Mesenchymal stem cell (in vitro differentiated cells and primary cell): Measurements from ENCODE around the gene MAST2.
"Not testable (repeated sequence)": the region's sequence is repeated elsewhere in the genome, so short reads cannot be mapped to it uniquely, and the experiment has no call there.

Experiments used
- DNase-seq: peaks from one replicate; pipeline ENCODE4 v3.0.0-alpha.2; 2013
- H2AFZ ChIP-seq: one replicate; pipeline ENCODE4 v1.6.1; 2013; ENCODE audit warnings: low read depth, mild to moderate bottlenecking, control low read depth, inconsistent platforms, low read length, moderate library complexity
- H2AK5ac ChIP-seq: 2 replicates; pipeline ENCODE4 v1.6.1; 2013; ENCODE audit warnings: low read length, moderate library complexity, mild to moderate bottlenecking, inconsistent platforms; ENCODE audit not compliant: severe bottlenecking
- H2BK120ac ChIP-seq: one replicate; pipeline ENCODE4 v1.6.1; 2013; ENCODE audit warnings: low read depth, mild to moderate bottlenecking, inconsistent platforms, low read length, moderate library complexity
- H2BK12ac ChIP-seq, 2 experiments: one replicate each; pipeline ENCODE4 v1.6.1; 2013; ENCODE audit warnings: inconsistent platforms in 2 of 2, low read length in 2 of 2, mild to moderate bottlenecking in 2 of 2, moderate library complexity in 2 of 2, control low read depth in 1 of 2
- H2BK15ac ChIP-seq: one replicate; pipeline ENCODE4 v1.6.1; 2013; ENCODE audit warnings: mild to moderate bottlenecking, low read depth, inconsistent platforms; ENCODE audit not compliant: poor library complexity, severe bottlenecking
- H2BK5ac ChIP-seq: 2 replicates; pipeline ENCODE4 v1.6.1; 2013; ENCODE audit warnings: low read depth, mild to moderate bottlenecking, low read length, control low read depth, inconsistent platforms; ENCODE audit not compliant: poor library complexity, severe bottlenecking
- H3K14ac ChIP-seq, 2 experiments: one replicate each; pipeline ENCODE4 v1.6.1; 2013; ENCODE audit warnings: inconsistent platforms in 2 of 2, low read length in 2 of 2, control low read depth in 1 of 2, mild to moderate bottlenecking in 1 of 2, moderate library complexity in 1 of 2
- H3K18ac ChIP-seq, 2 experiments: one replicate each; pipeline ENCODE4 v1.6.1; 2013; ENCODE audit warnings: inconsistent platforms in 2 of 2, low read length in 2 of 2, control low read depth in 1 of 2, low read depth in 1 of 2, mild to moderate bottlenecking in 1 of 2
- H3K23ac ChIP-seq, 2 experiments: one replicate each; pipeline ENCODE4 v1.6.1; 2013; ENCODE audit warnings: inconsistent platforms in 2 of 2, low read length in 2 of 2, mild to moderate bottlenecking in 2 of 2, moderate library complexity in 2 of 2, control low read depth in 1 of 2
- H3K27ac ChIP-seq: 2 replicates; pipeline ENCODE4 v1.5.1; 2013; ENCODE audit warnings: mild to moderate bottlenecking, moderate library complexity, low read length, control low read depth, inconsistent platforms; ENCODE audit not compliant: poor library complexity, severe bottlenecking
- H3K27me3 ChIP-seq, 2 experiments: 2 replicates each; pipeline versions ENCODE4 v1.6.1 to v1.7.0; 2013; ENCODE audit warnings: low read length in 2 of 2, mild to moderate bottlenecking in 2 of 2, moderate library complexity in 2 of 2, control low read depth in 1 of 2, inconsistent platforms in 1 of 2; ENCODE audit not compliant: control insufficient read depth in 1 of 2, insufficient read depth in 1 of 2
- H3K36me3 ChIP-seq, 2 experiments: 2 replicates each; pipeline versions ENCODE4 v1.6.1 to v1.7.0; 2013; ENCODE audit warnings: low read length in 2 of 2, control low read depth in 1 of 2, inconsistent platforms in 1 of 2, low read depth in 1 of 2, mild to moderate bottlenecking in 1 of 2; ENCODE audit not compliant: insufficient read depth in 2 of 2, control insufficient read depth in 1 of 2
- H3K4ac ChIP-seq, 2 experiments: one replicate each; pipeline ENCODE4 v1.6.1; 2013; ENCODE audit warnings: inconsistent platforms in 2 of 2, low read length in 2 of 2, mild to moderate bottlenecking in 2 of 2, moderate library complexity in 2 of 2, control low read depth in 1 of 2, low read depth in 1 of 2
- H3K4me1 ChIP-seq: 2 replicates; pipeline ENCODE4 v1.6.1; 2013; ENCODE audit warnings: low read depth, low read length, control low read depth; ENCODE audit not compliant: control insufficient read depth, insufficient read depth
- H3K4me2 ChIP-seq: 2 replicates; pipeline ENCODE4 v1.6.1; 2013; ENCODE audit warnings: low read length, mild to moderate bottlenecking, inconsistent platforms; ENCODE audit not compliant: poor library complexity, severe bottlenecking
- H3K4me3 ChIP-seq, 2 experiments: 2 replicates each; pipeline versions ENCODE4 v1.5.1 to v1.7.0; 2013; ENCODE audit warnings: low read length in 2 of 2, mild to moderate bottlenecking in 2 of 2, control low read depth in 1 of 2, low read depth in 1 of 2; ENCODE audit not compliant: insufficient read depth in 1 of 2
- H3K79me1 ChIP-seq: replicated peaks from 2 replicates; pipeline ENCODE4 v1.6.1; 2013; ENCODE audit warnings: mild to moderate bottlenecking, control low read depth, low read length, inconsistent platforms; ENCODE audit not compliant: poor library complexity, severe bottlenecking
- H3K9ac ChIP-seq: 2 replicates; pipeline ENCODE4 v1.7.0; 2013; ENCODE audit warnings: mild to moderate bottlenecking, low read length, moderate library complexity
- H3K9me3 ChIP-seq: 2 replicates; pipeline ENCODE4 v1.7.0; 2013; ENCODE audit warnings: mild to moderate bottlenecking, low read length; ENCODE audit not compliant: control insufficient read depth
- H4K8ac ChIP-seq: one replicate; pipeline ENCODE4 v1.6.1; 2013; ENCODE audit warnings: inconsistent platforms, mild to moderate bottlenecking, low read length, moderate library complexity
- H4K91ac ChIP-seq: one replicate; pipeline ENCODE4 v1.6.1; 2013; ENCODE audit warnings: mild to moderate bottlenecking, low read length, inconsistent platforms
- WGBS: methylation state at CpG from one replicate; pipeline ENCODE4 v1.1.7; 2013; ENCODE audit warnings: mixed read lengths; 5-methylcytosine and 5-hydroxymethylcytosine counted together

MAST2 gene

GRCh38 chr1:45872173-45872801 lies 68.9 kb downstream of the MAST2 start:
- H3K18ac ChIP-seq, H2BK12ac ChIP-seq, H2AK5ac ChIP-seq, H3K9me3 ChIP-seq, H3K4me3 ChIP-seq, H2AFZ ChIP-seq, H2BK15ac ChIP-seq, H3K27me3 ChIP-seq, H2BK120ac ChIP-seq, H3K4ac ChIP-seq, H3K36me3 ChIP-seq, H2BK5ac ChIP-seq, H3K14ac ChIP-seq, H3K23ac ChIP-seq, H3K4me1 ChIP-seq, H3K9ac ChIP-seq, H4K91ac ChIP-seq, H4K8ac ChIP-seq: not testable (repeated sequence)
- DNase-seq: peak; percentile 75
- Histone ChIP-seq H3K27ac (peak overlapping the region; percentile 46), H3K4me2 (peak overlapping the region; percentile 5), H3K79me1 (peaks cover 17% of the 10 kb centered on the region)
- WGBS: 70% methylated on average over 11 of the region's 14 CpGs

GRCh38 chr1:45876000-45876617 lies 72.7 kb downstream of the MAST2 start:
- Histone ChIP-seq H3K4me1 (peaks cover 5% of the 10 kb centered on the region), H3K23ac (no peak overlapping the region), H2BK15ac (no peak overlapping the region), H2BK120ac (no peak overlapping the region), H3K9me3 (no peaks in the 10 kb centered on the region), H3K18ac (no peak overlapping the region), H2AK5ac (no peak overlapping the region), H3K4me2 (no peak overlapping the region), H2BK5ac (no peak overlapping the region), H3K79me1 (peaks cover 11% of the 10 kb centered on the region), H3K14ac (no peak overlapping the region), H3K9ac (no peak overlapping the region), H3K27me3 (no peaks in the 10 kb centered on the region), H3K36me3 (no peaks in the 10 kb centered on the region), H3K4ac (no peak overlapping the region), H3K27ac (no peak overlapping the region), H2AFZ (no peak overlapping the region), H3K4me3 (no peak overlapping the region), H2BK12ac (no peak overlapping the region), H4K8ac (no peak overlapping the region), H4K91ac (no peak overlapping the region)
- 89% methylated on average over 2 of the region's 2 CpGs for WGBS
- no peak for DNase-seq

GRCh38 chr1:45877264-45877663 lies 73.9 kb downstream of the MAST2 start:
- H3K9me3 ChIP-seq: no peaks in the 10 kb centered on the region
- no peak overlapping the region for H2BK12ac ChIP-seq
- H3K4ac ChIP-seq: no peak overlapping the region
- no peak overlapping the region for H3K23ac ChIP-seq
- H4K8ac ChIP-seq: no peak overlapping the region
- H2BK5ac ChIP-seq: no peak overlapping the region
- peaks cover 0 to 1% of the 10 kb centered on the region in 2 experiments for H3K36me3 ChIP-seq
- no peak overlapping the region for H3K9ac ChIP-seq
- H2BK15ac ChIP-seq: no peak overlapping the region
- peaks cover 11% of the 10 kb centered on the region for H3K79me1 ChIP-seq
- no peak overlapping the region for H4K91ac ChIP-seq
- DNase-seq: no peak
- H3K4me1 ChIP-seq: peaks cover 3% of the 10 kb centered on the region
- H3K4me2 ChIP-seq: no peak overlapping the region
- no peak overlapping the region for H2AFZ ChIP-seq
- no peak overlapping the region for H2AK5ac ChIP-seq
- 86% methylated on average over 1 of the region's 4 CpGs for WGBS
- H3K14ac ChIP-seq: no peak overlapping the region
- no peak overlapping the region for H2BK120ac ChIP-seq
- no peaks in the 10 kb centered on the region for H3K27me3 ChIP-seq
- H3K27ac ChIP-seq: no peak overlapping the region
- H3K18ac ChIP-seq: no peak overlapping the region
- H3K4me3 ChIP-seq: no peak overlapping the region

- H3K23ac ChIP-seq: no peak overlapping the region
- no peak overlapping the region for H4K91ac ChIP-seq
- no peak overlapping the region for H3K9ac ChIP-seq
- H3K4me1 ChIP-seq: peaks cover 3% of the 10 kb centered on the region
- no peak overlapping the region for H2BK5ac ChIP-seq
- no peak overlapping the region for H3K4me2 ChIP-seq
- peaks cover 0 to 3% of the 10 kb centered on the region in 2 experiments for H3K36me3 ChIP-seq
- no peak overlapping the region for H3K4me3 ChIP-seq
- no peak overlapping the region for H2BK15ac ChIP-seq
- no peak overlapping the region for H3K18ac ChIP-seq
- H2BK12ac ChIP-seq: no peak overlapping the region
- no peak overlapping the region for H3K4ac ChIP-seq
- H3K9me3 ChIP-seq: no peaks in the 10 kb centered on the region
- H2AFZ ChIP-seq: no peak overlapping the region
- no peak overlapping the region for H2AK5ac ChIP-seq
- peaks cover 12% of the 10 kb centered on the region for H3K79me1 ChIP-seq
- no peaks in the 10 kb centered on the region for H3K27me3 ChIP-seq
- 68% methylated on average over 1 of the region's 4 CpGs for WGBS
- no peak overlapping the region for H3K14ac ChIP-seq
- no peak overlapping the region for H2BK120ac ChIP-seq
- H3K27ac ChIP-seq: no peak overlapping the region
- H4K8ac ChIP-seq: no peak overlapping the region
- no peak for DNase-seq
Measured at GRCh38 chr1:45879885-45880598, 76.6 kb downstream of the MAST2 start.
